Measurements from ENCODE around the gene CDT1.

The CDT1 gene

DNA sequence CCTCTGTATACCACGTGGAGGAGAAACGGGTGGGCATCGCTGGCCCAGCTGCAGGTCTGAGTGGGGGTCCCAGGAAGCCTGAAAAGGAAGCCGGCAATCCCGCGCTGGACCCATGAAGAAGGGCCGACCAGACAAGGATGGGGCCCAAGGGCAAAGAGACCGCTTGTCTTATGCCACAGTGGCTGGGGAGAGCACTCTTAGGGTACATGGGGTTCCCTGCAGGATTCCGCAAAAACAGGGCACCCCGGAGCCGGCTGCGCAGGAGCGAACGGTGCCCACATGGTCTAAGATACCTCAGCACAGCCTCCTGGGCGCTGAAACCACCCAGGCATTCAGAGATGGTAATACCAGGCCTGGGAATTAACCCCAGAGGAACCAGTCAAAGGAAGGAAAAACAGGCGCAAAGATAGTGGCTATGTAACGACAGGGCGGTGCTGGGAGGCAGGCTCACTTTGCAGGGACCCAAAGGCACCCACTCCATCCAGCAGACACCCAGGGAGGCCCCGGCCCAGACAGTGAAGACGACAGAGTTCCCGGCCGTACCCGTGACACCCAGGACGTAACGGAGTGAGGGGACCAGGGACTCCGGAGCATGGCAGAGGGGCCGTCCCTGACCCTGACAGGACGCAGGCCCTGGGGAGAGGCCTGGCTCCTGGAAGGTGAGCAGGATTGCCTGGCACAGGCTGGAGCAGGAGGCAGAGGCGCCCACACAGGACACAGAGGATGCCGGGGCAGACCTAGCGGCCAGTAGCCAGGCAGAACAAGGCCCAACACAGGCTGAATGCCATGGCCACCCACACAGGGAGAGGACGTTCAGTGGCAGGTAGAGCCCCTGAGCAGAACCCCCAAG, 28.8 kb upstream of the CDT1 start:
- TF ChIP-seq, protein P1, sequence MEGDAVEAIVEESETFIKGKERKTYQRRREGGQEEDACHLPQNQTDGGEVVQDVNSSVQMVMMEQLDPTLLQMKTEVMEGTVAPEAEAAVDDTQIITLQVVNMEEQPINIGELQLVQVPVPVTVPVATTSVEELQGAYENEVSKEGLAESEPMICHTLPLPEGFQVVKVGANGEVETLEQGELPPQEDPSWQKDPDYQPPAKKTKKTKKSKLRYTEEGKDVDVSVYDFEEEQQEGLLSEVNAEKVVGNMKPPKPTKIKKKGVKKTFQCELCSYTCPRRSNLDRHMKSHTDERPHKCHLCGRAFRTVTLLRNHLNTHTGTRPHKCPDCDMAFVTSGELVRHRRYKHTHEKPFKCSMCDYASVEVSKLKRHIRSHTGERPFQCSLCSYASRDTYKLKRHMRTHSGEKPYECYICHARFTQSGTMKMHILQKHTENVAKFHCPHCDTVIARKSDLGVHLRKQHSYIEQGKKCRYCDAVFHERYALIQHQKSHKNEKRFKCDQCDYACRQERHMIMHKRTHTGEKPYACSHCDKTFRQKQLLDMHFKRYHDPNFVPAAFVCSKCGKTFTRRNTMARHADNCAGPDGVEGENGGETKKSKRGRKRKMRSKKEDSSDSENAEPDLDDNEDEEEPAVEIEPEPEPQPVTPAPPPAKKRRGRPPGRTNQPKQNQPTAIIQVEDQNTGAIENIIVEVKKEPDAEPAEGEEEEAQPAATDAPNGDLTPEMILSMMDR (conservative IDR thresholded peaks at IDR 0.05; ENCODE audit: low read depth, low read length) = no peak
- no peak for DNase-seq (ENCODE audit: low read depth)
- no peak overlapping the region for H3K4me3 ChIP-seq (ENCODE audit: low read length)

DNA sequence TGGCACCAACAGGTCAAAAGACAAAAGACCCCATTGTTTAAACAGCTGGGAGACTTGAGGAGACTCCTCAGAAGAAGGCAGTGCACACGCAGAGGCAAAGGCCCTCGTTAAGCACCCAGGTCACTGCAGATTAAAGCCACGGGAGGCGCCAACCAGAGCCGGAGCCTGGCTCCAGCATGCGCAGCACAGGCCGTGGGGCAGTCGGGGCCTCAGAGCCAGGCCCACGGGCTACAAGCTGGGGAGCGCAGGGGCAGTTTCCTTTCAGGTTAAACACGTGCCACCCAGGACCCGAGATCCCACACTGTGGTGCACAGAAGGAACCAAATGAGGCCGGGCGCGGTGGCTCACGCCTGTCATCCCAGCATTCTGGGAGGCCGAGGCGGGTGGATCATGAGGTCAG, 27.8 kb upstream of the CDT1 start:
- no peak for DNase-seq (ENCODE audit: low read depth)
- H3K4me3 ChIP-seq (ENCODE audit: low read length) = no peak overlapping the region
- TF ChIP-seq, protein P1 (conservative IDR thresholded peaks at IDR 0.05; ENCODE audit: low read depth, low read length) = peak; percentile 22

DNA sequence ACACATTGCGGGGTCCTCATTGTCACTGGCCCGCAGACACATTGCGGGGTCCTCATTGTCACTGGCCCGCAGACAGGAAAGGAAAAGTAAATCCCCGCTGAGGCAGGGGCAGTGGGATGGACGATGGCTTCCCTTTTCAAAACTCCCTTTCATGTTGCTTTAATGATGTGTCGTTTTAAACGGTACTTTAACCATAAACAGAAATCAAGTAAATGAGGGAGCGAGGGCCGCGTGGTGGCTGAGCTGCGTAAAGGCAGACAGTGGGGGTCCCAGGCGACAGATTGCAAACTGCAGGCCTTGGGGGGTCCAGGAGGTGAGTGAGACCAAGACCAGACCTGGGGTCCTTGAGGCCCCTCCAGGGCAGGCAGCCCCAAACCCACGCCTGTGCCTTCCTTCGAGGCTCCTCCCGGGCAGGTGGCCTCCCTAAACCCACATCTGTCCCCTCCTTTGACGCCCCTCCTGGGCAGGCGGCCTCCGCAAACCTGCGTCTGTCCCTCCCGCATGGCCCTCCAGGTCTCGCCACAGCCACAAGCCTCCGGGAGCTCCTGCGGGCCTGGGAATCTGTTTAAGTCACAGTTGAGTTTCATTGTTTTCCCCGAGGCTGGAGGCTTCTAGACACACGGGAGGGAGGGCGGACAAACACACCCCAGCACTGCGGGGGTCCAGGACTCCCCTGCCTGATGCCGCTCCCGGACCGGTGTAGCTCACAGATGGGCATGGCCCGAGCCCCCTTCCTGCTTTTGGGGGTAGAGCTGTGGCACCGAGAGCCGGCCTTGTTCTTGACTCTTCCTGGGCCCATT, 25.9 kb upstream of the CDT1 start:
- H3K4me3 ChIP-seq (ENCODE audit: low read length) = no peak overlapping the region
- DNase-seq (ENCODE audit: low read depth) = no peak
- TF ChIP-seq, protein P1 (conservative IDR thresholded peaks at IDR 0.05; ENCODE audit: low read depth, low read length) = no peak

DNA sequence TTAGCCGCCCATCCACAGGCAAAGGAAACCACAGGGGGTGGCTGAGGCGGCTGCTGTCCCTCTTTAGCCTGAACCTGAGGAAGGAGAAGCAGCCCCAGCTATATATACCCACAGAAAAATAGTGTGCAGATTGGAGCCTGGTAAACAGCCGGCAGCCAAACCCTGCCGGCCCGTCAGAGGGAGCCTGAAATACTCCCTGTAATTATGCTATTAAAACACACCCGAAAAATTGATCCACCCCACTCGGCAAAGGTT, 25.4 kb upstream of the CDT1 start:
- DNase-seq (ENCODE audit: low read depth) = no peak
- TF ChIP-seq, protein P1 (conservative IDR thresholded peaks at IDR 0.05; ENCODE audit: low read depth, low read length) = no peak
- no peak overlapping the region for H3K4me3 ChIP-seq (ENCODE audit: low read length)

DNA sequence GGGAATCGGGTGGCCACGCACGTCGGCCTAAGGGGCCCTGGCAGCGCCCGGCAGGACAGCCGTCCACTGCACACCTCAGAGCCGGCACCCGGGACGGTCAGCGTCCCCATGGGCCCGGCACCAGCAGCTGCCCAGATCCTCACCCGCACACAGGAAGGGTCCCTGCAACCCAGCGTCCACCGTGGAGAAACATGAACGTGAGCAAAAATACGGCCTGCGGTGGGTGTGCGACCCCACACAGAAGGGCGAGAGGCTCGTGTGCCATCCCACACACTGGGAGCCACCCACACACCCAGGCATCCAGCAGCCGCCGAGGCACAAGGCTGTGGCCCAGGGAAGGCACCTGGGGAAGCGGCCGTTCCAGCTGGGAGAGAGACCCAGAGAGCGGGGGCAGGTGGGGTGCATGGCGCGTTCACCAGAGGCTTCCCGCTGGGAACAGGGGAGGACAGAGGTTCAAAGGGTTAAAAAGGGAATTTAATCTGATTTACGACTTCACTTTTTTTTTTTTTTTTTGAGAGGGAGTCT, 25.0 kb upstream of the CDT1 start:
- DNase-seq (ENCODE audit: low read depth) = no peak
- no peak overlapping the region for H3K4me3 ChIP-seq (ENCODE audit: low read length)

DNA sequence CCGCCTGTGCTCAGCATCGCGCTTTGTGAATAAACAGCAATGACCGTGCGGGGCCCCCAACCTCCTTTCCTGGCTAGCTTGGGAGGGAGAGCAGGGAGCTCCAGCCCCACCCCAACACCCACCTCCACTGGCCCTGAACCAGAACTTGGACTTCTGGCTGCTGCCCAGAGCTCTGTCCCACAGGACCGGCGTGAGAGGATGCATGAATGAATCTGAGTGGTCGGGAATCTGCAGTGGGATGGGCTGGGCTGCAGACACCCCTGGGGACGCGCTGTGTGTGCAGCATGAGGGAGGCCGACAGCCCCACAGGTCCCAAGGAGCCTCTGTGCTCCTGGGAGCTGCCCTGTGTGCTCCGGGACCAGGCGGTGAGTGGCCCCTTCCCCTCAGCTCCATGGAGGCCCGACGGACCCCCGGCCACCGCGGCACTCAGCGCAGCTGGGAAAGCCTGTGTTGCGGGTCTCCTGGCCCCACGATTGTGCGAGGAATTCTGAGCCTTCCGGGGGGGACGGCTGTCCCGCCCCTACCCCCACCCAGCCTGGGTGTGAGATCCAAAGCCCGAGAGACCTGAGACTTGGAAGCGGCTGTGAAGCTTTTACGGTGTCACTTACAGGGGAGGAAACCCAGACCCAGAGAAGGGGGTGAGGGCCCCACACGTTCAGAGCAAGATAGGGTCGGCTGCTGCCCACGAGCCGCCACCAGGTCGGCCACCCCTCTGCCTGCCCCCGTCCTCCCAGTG, 24.0 kb upstream of the CDT1 start:
- H3K4me3 ChIP-seq (ENCODE audit: low read length) = no peak overlapping the region
- no peak for DNase-seq (ENCODE audit: low read depth)
- TF ChIP-seq, protein P1 (conservative IDR thresholded peaks at IDR 0.05; ENCODE audit: low read depth, low read length) = no peak

More for the DNA sequence above, 25.0 kb upstream of the CDT1 start:
- TF ChIP-seq, protein P1 (conservative IDR thresholded peaks at IDR 0.05; ENCODE audit: low read depth, low read length) = no peak

All from retinal pigment epithelial cell (primary cell).